Adrenal gland (tissue), 12 donors: ENCODE results near the gene DYSF. TPM values are rescaled to one million over a fixed set of nuclear protein-coding genes. Genes with fewer than 3 reads are reported as not detected.
A peak's percentile ranks its signal among the peaks of the same experiment; 100 is the strongest.

Experiments
- DNase-seq, 7 donors: peaks; one replicate each; pipeline ENCODE4 v3.0.0-alpha.2; 2019 to 2020
- H3K27ac ChIP-seq, 5 donors: fragments of 200-600 bp; sonication (generic) in 4 of 5; 1 replicate in 3 of 5; 2 replicates in 2 of 5; pipeline versions ENCODE4 v1.5.1 to v1.8.0; 2016 to 2020; ENCODE audit warnings: mild to moderate bottlenecking in 1 of 5
- H3K27me3 ChIP-seq: fragments of 200-600 bp; 2 replicates; pipeline ENCODE4 v1.8.0; 2021
- H3K36me3 ChIP-seq, 2 donors: fragments of 200-600 bp; replicated peaks in 1 of 2; 1 replicate in 1 of 2; 2 replicates in 1 of 2; pipeline versions ENCODE4 v1.5.1 to v1.8.0; 2018 to 2022
- H3K4me1 ChIP-seq, 2 donors: fragments of 200-600 bp; replicated peaks in 1 of 2; 1 replicate in 1 of 2; 2 replicates in 1 of 2; pipeline versions ENCODE4 v1.5.1 to v1.8.0; 2018 to 2021
- H3K4me3 ChIP-seq, 4 donors: fragments of 200-600 bp; sonication (generic) in 3 of 4; one replicate each; pipeline ENCODE4 v1.5.1; 2016 to 2018
- H3K9me3 ChIP-seq, 3 donors: fragments of 200-600 bp; sonication (generic) in 1 of 3; replicated peaks in 1 of 3; 1 replicate in 2 of 3; 2 replicates in 1 of 3; pipeline versions ENCODE4 v1.5.1 to v1.8.0; 2016 to 2021
- CTCF ChIP-seq, 6 experiments: fragments of 450-650 bp in 4 of 6; fragments of 200-600 bp in 2 of 6; sonication (generic) in 1 of 6; IDR thresholded peaks; 1 replicate in 5 of 6; 2 replicates in 1 of 6; pipeline versions ENCODE4 v1.5.1 to v1.8.0; 2016 to 2021; ENCODE audit warnings: antibody characterized with exemption in 6 of 6, mild to moderate bottlenecking in 2 of 6, moderate library complexity in 1 of 6
- POLR2A ChIP-seq, 2 donors: fragments of 450-650 bp; IDR thresholded peaks; one replicate each; pipeline ENCODE4 v1.6.1; 2017; ENCODE audit warnings: antibody characterized with exemption in 2 of 2, mild to moderate bottlenecking in 2 of 2, moderate library complexity in 1 of 2
- WGBS, 4 donors: extraction: QIAGEN DNeasy Blood & Tissue Kit in 2 of 4; methylation state at CpG; one replicate each; pipeline versions ENCODE4 v1.1.5 to v1.1.7; 2013 to 2017; 5-methylcytosine and 5-hydroxymethylcytosine counted together
- intact Hi-C, 2 donors: fragments of 100-400 bp; cut with DNase I; formaldehyde crosslinking; loops; one replicate each; pipeline versions ENCODE4 v1.14.1 to v1.15.0; 2022 to 2023
- polyA plus RNA-seq, 3 donors: library from polyadenylated mRNA; stranded (reverse); fragments of 200-250 nt in 2 of 3; fragments of 350-450 nt in 1 of 3; fragmentation: Illumina TruSeq in 1 of 3; extraction: RNeasy Lipid Tissue Mini Kit (QIAGEN cat#74804) in 1 of 3; gene quantifications; one replicate each; pipeline ENCODE4 v1.2.3, GENCODE V29; 2013 to 2014
- total RNA-seq, 9 donors: library from RNA; depleted of rRNA in 4 of 9; stranded (reverse); fragments of >200 nt in 4 of 9; fragments of 120-200 nt in 1 of 9; fragmentation: NEBNext Ultra II Directional in 1 of 9; extraction: Animal tissue kit (Norgen Biotek cat#: 25700) in 1 of 9; gene quantifications; one replicate each; pipeline versions ENCODE4 v1.1.0 to v1.2.4, GENCODE V29; 2013 to 2023
- donor health status: healthy with polysubstance abuse.
- donor health status: Bipolar disorder and iron deficiency.
- donor health status: DM: yes; HTN: yes; CAD: no.
- donor health status: DM: no; HTN: no; CAD: no.
- donor health status: DM: no; HTN: no; CAD: no.
- donor health status: DM: yes; HTN: yes; CAD: no.

Gene DYSF
- total and polyA plus RNA-seq, 12 donors: 3.2 to 22.4 (median 15.3) TPM

DNA sequence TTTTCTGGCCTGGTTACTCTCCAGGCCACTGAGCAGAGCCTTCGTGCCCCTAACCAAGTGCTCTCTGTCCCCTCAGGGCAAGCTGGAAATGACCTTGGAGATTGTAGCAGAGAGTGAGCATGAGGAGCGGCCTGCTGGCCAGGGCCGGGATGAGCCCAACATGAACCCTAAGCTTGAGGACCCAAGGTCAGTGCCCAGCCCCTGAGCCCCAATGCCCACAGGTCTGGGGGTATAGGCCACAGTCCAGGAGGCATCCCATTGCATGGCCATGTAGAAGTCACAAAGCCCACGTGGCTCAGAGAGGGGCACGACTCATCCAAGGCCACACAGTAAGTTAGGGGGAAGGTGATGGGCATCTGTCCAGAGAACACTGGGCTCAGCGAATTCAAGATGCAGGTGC is 227.6 kb downstream of the DYSF start:
- Histone ChIP-seq H3K27ac (no peak overlapping the region), H3K4me3 (no peak overlapping the region), H3K27me3 (no peaks in the 10 kb centered on the region), H3K4me1 (no peaks in the 10 kb centered on the region), H3K9me3 (no peaks in the 10 kb centered on the region), H3K36me3 (no peaks in the 10 kb centered on the region)
- TF ChIP-seq POLR2A (IDR thresholded peaks at IDR 0.05) (no peak), CTCF (IDR thresholded peaks at IDR 0.05) (no peak)
- WGBS, 4 donors: 70 to 83% (median 78%) methylated on average over 5 to 6 of the region's 6 CpGs
- DNase-seq: peak in 1 of 7 donors; percentile 10
- intact Hi-C loops: no loop called here

DNA sequence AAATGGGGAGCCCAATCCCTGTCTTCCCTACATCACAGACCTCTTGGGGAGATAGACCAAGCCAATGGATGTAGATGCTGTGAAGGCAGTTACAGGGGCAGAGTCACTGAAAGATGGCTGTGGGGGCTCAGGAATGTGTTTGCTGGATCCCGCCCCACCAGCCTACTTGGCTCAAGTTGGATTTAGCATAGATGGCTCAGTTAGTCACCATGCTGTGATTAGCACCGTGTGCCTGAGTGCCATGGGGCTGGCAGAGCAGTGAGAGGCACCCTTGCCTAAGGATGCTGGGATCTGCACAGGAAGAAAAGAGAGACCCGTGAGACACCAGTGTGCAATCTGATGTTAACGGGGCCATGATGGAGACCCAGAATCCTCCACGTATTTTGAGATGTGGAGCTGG is 228.3 kb downstream of the DYSF start:
- no peak overlapping the region for H3K27ac ChIP-seq
- no peaks in the 10 kb centered on the region for H3K36me3 ChIP-seq
- intact Hi-C loops: no loop called here
- H3K4me1 ChIP-seq: no peaks in the 10 kb centered on the region
- no peaks in the 10 kb centered on the region for H3K27me3 ChIP-seq
- no peaks in the 10 kb centered on the region for H3K9me3 ChIP-seq
- TF ChIP-seq CTCF (IDR thresholded peaks at IDR 0.05) (no peak), POLR2A (IDR thresholded peaks at IDR 0.05) (no peak)
- no peak overlapping the region for H3K4me3 ChIP-seq
- WGBS, 4 donors: 80 to 90% (median 89%) methylated on average over 1 to 5 of the region's 5 CpGs
- peak in 1 of 7 donors; percentile 4 for DNase-seq

- H3K4me1 ChIP-seq: no peaks in the 10 kb centered on the region
- TF ChIP-seq POLR2A (IDR thresholded peaks at IDR 0.05): no peak
- no peak for TF ChIP-seq CTCF (IDR thresholded peaks at IDR 0.05)
- no peaks in the 10 kb centered on the region for H3K9me3 ChIP-seq
- peak in 1 of 7 donors; percentile 4 for DNase-seq
- 92 to 97% (median 93%) methylated on average over 11 of the region's 11 CpGs for WGBS, 4 donors
- no peaks in the 10 kb centered on the region for H3K36me3 ChIP-seq
- intact Hi-C loops: no loop called here
- H3K27me3 ChIP-seq: no peaks in the 10 kb centered on the region
- H3K27ac ChIP-seq: no peak overlapping the region
- H3K4me3 ChIP-seq: no peak overlapping the region
Measured at GRCh38 chr2:71682341-71682740, 229.0 kb downstream of the DYSF start.

GRCh38 chr2:71683070-71683469 is 229.7 kb downstream of the DYSF start:
- 57 to 67% (median 61%) methylated on average over 4 to 6 of the region's 6 CpGs for WGBS, 4 donors
- TF ChIP-seq CTCF (IDR thresholded peaks at IDR 0.05) (no peak), POLR2A (IDR thresholded peaks at IDR 0.05) (no peak)
- intact Hi-C loops: no loop called here
- Histone ChIP-seq H3K4me3 (no peak overlapping the region), H3K9me3 (no peaks in the 10 kb centered on the region), H3K27me3 (no peaks in the 10 kb centered on the region), H3K27ac (no peak overlapping the region), H3K36me3 (no peaks in the 10 kb centered on the region), H3K4me1 (no peaks in the 10 kb centered on the region)
- peak in 1 of 7 donors; percentile 13 for DNase-seq
